GM23338 (cell line): Measurements from ENCODE around the gene TTC28. TPM values are rescaled to one million over a fixed set of nuclear protein-coding genes. Genes with fewer than 3 reads are reported as not detected.

ENCODE experiments used
- CREB1 ChIP-seq: fragments of 250-450 bp; sonication (Bioruptor Pico); IDR thresholded peaks from 2 replicates; pipeline ENCODE4 v1.5.0; 2020; ENCODE audit warnings: low read depth, mild to moderate bottlenecking, moderate library complexity
- EZH2 ChIP-seq: fragments of 200-600 bp; sonication (generic); IDR thresholded peaks from one replicate; pipeline ENCODE4 v1.8.0; 2017; ENCODE audit warnings: antibody characterized with exemption, mild to moderate bottlenecking, low read depth; ENCODE audit not compliant: unreplicated experiment
- JUNB ChIP-seq: IDR thresholded peaks from one replicate; pipeline ENCODE4 v1.6.1; 2016; ENCODE audit warnings: antibody characterized with exemption; ENCODE audit not compliant: unreplicated experiment
- ZNF114 ChIP-seq: fragments of 250-450 bp; sonication (Bioruptor Pico); IDR thresholded peaks from 2 replicates; pipeline ENCODE4 v1.5.0; 2020; ENCODE audit warnings: mild to moderate bottlenecking, moderate library complexity
- polyA plus RNA-seq: library from polyadenylated mRNA; unstranded; fragments of >200 nt; fragmentation: Nextera tagmentation; extraction: Ambion mirVana; gene quantifications from 2 replicates; pipeline ENCODE4 v1.2.1, GENCODE V29; 2016
- total RNA-seq: library from RNA; depleted of rRNA; stranded (reverse); fragments of >200 nt; shearing (Covaris generic); gene quantifications from 2 replicates; pipeline ENCODE4 v1.2.3, GENCODE V29; 2014
- TF ChIP-seq, protein P1 (sequence below): fragments of 250-450 bp; sonication (Bioruptor Pico); IDR thresholded peaks from 2 replicates; pipeline ENCODE4 v1.5.0; 2020; ENCODE audit warnings: mild to moderate bottlenecking, moderate library complexity
- TF ChIP-seq, protein P2 (sequence below), 2 experiments: fragments of 200-600 bp in 1 of 2; sonication (generic) in 1 of 2; conservative IDR thresholded peaks; 2 replicates each; pipeline versions ENCODE4 v1.5.1 to v1.6.1; 2016 to 2017; ENCODE audit warnings: antibody characterized with exemption in 2 of 2, low read depth in 2 of 2, mild to moderate bottlenecking in 2 of 2, moderate library complexity in 1 of 2
- TF ChIP-seq, protein P3 (sequence below): IDR thresholded peaks from 2 replicates; pipeline ENCODE4 v1.6.1; 2016; ENCODE audit warnings: antibody characterized with exemption

TTC28 gene
- total and polyA plus RNA-seq, 2 experiments from 2014 or later, result 4.5 to 16.1 TPM

DNA sequence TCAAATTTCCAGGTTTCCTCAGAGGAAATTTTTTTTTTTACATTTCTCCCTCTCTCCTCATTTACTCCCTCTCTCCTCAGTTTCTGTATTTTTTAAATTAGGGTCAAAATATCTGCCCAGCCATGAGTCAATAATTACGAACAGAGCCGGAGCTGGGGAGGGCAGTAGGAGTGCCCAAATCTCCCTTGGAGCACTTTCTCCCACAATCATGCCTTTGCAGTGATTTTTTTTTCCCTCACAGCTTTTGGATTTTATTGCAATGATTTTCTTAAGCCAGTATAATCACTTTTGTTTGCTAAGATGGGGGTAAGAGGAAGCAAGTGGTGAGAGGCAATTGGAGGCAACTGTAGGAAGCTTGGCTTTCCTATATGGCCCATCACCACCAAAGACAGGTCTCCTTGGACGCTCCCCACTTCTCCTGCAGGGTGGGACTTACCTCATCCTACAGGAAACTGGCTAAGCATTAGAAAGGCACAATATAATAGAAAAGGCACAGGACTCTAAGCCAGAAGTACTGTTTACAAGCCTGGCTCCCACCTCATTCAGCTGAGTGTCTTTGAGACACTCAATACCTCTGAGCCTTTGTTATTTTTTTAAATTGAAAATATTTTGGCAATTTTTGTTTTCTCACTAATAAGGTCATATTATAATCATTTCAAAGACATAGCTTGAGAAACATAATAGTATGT lies 568.0 kb downstream of the TTC28 start (continued):
- TF ChIP-seq, protein P1, sequence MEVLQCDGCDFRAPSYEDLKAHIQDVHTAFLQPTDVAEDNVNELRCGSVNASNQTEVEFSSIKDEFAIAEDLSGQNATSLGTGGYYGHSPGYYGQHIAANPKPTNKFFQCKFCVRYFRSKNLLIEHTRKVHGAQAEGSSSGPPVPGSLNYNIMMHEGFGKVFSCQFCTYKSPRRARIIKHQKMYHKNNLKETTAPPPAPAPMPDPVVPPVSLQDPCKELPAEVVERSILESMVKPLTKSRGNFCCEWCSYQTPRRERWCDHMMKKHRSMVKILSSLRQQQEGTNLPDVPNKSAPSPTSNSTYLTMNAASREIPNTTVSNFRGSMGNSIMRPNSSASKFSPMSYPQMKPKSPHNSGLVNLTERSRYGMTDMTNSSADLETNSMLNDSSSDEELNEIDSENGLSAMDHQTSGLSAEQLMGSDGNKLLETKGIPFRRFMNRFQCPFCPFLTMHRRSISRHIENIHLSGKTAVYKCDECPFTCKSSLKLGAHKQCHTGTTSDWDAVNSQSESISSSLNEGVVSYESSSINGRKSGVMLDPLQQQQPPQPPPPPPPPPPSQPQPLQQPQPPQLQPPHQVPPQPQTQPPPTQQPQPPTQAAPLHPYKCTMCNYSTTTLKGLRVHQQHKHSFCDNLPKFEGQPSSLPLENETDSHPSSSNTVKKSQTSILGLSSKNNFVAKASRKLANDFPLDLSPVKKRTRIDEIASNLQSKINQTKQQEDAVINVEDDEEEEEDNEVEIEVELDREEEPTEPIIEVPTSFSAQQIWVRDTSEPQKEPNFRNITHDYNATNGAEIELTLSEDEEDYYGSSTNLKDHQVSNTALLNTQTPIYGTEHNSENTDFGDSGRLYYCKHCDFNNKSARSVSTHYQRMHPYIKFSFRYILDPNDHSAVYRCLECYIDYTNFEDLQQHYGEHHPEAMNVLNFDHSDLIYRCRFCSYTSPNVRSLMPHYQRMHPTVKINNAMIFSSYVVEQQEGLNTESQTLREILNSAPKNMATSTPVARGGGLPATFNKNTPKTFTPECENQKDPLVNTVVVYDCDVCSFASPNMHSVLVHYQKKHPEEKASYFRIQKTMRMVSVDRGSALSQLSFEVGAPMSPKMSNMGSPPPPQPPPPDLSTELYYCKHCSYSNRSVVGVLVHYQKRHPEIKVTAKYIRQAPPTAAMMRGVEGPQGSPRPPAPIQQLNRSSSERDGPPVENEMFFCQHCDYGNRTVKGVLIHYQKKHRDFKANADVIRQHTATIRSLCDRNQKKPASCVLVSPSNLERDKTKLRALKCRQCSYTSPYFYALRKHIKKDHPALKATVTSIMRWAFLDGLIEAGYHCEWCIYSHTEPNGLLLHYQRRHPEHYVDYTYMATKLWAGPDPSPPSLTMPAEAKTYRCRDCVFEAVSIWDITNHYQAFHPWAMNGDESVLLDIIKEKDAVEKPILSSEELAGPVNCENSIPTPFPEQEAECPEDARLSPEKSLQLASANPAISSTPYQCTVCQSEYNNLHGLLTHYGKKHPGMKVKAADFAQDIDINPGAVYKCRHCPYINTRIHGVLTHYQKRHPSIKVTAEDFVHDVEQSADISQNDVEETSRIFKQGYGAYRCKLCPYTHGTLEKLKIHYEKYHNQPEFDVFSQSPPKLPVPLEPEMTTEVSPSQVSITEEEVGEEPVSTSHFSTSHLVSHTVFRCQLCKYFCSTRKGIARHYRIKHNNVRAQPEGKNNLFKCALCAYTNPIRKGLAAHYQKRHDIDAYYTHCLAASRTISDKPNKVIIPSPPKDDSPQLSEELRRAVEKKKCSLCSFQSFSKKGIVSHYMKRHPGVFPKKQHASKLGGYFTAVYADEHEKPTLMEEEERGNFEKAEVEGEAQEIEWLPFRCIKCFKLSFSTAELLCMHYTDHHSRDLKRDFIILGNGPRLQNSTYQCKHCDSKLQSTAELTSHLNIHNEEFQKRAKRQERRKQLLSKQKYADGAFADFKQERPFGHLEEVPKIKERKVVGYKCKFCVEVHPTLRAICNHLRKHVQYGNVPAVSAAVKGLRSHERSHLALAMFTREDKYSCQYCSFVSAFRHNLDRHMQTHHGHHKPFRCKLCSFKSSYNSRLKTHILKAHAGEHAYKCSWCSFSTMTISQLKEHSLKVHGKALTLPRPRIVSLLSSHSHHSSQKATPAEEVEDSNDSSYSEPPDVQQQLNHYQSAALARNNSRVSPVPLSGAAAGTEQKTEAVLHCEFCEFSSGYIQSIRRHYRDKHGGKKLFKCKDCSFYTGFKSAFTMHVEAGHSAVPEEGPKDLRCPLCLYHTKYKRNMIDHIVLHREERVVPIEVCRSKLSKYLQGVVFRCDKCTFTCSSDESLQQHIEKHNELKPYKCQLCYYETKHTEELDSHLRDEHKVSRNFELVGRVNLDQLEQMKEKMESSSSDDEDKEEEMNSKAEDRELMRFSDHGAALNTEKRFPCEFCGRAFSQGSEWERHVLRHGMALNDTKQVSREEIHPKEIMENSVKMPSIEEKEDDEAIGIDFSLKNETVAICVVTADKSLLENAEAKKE (CRISPR knock-in tag), result no peak
- TF ChIP-seq EZH2 (no peak), JUNB (no peak), CREB1 (no peak), ZNF114 (CRISPR knock-in tag) (no peak)
- TF ChIP-seq, protein P2, sequence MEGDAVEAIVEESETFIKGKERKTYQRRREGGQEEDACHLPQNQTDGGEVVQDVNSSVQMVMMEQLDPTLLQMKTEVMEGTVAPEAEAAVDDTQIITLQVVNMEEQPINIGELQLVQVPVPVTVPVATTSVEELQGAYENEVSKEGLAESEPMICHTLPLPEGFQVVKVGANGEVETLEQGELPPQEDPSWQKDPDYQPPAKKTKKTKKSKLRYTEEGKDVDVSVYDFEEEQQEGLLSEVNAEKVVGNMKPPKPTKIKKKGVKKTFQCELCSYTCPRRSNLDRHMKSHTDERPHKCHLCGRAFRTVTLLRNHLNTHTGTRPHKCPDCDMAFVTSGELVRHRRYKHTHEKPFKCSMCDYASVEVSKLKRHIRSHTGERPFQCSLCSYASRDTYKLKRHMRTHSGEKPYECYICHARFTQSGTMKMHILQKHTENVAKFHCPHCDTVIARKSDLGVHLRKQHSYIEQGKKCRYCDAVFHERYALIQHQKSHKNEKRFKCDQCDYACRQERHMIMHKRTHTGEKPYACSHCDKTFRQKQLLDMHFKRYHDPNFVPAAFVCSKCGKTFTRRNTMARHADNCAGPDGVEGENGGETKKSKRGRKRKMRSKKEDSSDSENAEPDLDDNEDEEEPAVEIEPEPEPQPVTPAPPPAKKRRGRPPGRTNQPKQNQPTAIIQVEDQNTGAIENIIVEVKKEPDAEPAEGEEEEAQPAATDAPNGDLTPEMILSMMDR (conservative IDR thresholded peaks at IDR 0.05; ENCODE audit: low read depth in 2 of 2), result no peak
- TF ChIP-seq, protein P3, sequence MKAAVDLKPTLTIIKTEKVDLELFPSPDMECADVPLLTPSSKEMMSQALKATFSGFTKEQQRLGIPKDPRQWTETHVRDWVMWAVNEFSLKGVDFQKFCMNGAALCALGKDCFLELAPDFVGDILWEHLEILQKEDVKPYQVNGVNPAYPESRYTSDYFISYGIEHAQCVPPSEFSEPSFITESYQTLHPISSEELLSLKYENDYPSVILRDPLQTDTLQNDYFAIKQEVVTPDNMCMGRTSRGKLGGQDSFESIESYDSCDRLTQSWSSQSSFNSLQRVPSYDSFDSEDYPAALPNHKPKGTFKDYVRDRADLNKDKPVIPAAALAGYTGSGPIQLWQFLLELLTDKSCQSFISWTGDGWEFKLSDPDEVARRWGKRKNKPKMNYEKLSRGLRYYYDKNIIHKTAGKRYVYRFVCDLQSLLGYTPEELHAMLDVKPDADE, result no peak
